Measurements from ENCODE around the gene CTNNA3.

The CTNNA3 gene

DNA sequence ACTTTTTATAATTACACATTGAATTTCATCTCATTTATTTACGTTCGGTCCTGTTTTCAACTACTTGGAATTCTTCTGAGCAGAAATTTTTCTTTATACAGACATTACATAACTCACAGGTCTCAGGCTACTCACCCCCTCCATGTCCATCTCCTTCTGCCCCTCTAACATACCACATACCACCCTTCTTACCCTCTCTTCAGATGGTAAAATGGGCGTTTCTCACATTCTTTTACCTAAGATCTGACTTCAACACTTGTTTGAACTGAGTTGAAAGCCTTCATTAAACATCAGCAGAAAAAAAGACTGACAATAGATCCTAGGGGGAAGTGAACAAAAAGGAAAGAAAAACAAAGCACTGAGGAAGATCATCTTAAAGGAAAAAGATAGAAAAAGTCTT lies 309.7 kb downstream of the CTNNA3 start:
- Histone ChIP-seq H3K27me3 (ENCODE audit: low read depth) (no peaks in the 10 kb centered on the region), H3K36me3 (replicated peaks) (no peaks in the 10 kb centered on the region), H3K4me3 (no peak overlapping the region), H3K4me1 (no peaks in the 10 kb centered on the region), H3K9me3 (no peaks in the 10 kb centered on the region)
- in situ Hi-C loops (cut with MboI; ENCODE audit: low sequenced_read_pairs) = no loop called here
- DNase-seq (ENCODE audit: low spot score in 2 of 2) = no peak

DNA sequence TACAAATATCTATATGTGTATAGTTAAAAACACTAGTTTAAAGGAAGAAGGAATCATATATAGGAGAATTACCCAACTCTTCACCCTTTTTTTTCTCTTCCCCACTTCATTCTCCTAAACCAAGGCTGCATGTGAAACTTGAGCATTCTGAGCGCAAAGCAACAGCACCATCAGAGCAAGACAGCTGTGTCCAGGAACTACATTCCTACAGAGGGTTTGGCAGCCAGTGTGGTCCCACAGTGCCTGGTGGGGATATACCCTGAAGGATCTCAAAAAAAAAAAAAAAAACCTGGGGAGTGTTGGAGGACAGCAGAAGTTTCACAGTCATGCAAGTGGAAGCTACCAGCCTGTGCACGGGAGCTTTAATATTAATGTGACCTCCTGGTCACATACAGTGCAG lies 310.4 kb downstream of the CTNNA3 start:
- in situ Hi-C loops (cut with MboI; ENCODE audit: low sequenced_read_pairs) = no loop called here
- DNase-seq (ENCODE audit: low spot score in 2 of 2) = no peak
- Histone ChIP-seq H3K9me3 (no peaks in the 10 kb centered on the region), H3K27me3 (ENCODE audit: low read depth) (no peaks in the 10 kb centered on the region), H3K4me3 (no peak overlapping the region), H3K36me3 (replicated peaks) (no peaks in the 10 kb centered on the region), H3K4me1 (no peaks in the 10 kb centered on the region)

DNA sequence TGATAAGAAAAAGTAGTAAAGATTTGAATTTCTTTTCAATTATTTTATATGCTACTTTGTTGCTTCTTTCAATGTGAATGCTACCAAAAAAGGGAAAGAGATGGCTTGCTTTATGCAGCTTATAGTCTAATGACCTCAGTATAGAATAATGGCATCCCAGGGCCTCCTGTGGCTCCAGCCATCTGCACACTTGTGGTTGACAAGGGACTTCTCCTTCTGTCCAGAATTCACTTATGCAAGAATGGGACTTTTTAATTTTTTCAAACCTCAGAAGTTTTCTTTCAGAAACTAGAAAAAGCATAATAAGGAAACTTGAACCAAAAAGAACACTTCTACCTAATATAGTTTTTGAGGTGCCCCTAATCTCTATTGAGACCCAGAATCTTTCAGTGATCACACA lies 310.9 kb downstream of the CTNNA3 start:
- in situ Hi-C loops (cut with MboI; ENCODE audit: low sequenced_read_pairs) = no loop called here
- Histone ChIP-seq H3K27me3 (ENCODE audit: low read depth) (no peaks in the 10 kb centered on the region), H3K4me3 (no peak overlapping the region), H3K36me3 (replicated peaks) (no peaks in the 10 kb centered on the region), H3K9me3 (no peaks in the 10 kb centered on the region), H3K4me1 (no peaks in the 10 kb centered on the region)
- DNase-seq (ENCODE audit: low spot score in 2 of 2) = no peak

DNA sequence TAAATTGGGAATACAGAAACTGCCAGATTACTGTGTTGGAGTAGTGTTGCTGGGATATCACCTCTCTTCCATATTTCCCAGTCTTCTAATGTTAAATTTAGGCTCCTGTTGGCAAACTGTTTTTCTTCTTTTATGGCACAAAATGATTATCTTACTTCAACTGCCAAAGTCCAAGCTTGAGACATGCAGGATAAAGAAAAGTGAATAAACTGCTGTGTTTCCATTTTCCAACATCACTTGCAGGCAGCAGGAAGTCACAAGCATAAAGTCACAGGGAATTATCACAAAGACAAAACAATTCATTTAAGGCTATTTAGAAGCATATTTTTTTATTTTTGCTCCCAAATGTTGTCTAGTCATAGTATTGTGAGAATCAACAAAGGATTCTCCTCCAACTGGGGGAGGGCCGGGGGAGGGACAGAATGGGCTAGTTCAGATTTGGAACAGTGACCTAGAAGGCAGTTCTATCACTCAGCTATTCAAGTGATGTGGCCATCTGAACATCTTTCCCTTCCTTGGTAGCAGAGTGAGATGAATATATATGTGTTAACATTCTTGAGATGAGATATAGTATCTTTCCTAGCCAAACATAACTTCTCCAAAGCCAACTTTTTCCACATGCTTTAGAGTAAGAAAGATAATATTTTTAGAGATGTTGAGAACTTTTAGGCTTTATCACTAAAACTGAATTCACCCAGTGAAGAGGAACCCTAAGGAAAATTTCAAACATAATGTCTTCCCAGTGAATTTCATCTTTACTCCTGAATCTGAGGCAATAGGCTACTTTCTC lies 364.7 kb downstream of the CTNNA3 start:
- no peak overlapping the region for H3K4me3 ChIP-seq
- H3K27me3 ChIP-seq (ENCODE audit: low read depth) = no peaks in the 10 kb centered on the region
- H3K4me1 ChIP-seq = no peaks in the 10 kb centered on the region
- no peak for DNase-seq (ENCODE audit: low spot score in 2 of 2)
- in situ Hi-C loops (cut with MboI; ENCODE audit: low sequenced_read_pairs) = no loop called here
- H3K36me3 ChIP-seq (replicated peaks) = no peaks in the 10 kb centered on the region
- H3K9me3 ChIP-seq = no peaks in the 10 kb centered on the region

DNA sequence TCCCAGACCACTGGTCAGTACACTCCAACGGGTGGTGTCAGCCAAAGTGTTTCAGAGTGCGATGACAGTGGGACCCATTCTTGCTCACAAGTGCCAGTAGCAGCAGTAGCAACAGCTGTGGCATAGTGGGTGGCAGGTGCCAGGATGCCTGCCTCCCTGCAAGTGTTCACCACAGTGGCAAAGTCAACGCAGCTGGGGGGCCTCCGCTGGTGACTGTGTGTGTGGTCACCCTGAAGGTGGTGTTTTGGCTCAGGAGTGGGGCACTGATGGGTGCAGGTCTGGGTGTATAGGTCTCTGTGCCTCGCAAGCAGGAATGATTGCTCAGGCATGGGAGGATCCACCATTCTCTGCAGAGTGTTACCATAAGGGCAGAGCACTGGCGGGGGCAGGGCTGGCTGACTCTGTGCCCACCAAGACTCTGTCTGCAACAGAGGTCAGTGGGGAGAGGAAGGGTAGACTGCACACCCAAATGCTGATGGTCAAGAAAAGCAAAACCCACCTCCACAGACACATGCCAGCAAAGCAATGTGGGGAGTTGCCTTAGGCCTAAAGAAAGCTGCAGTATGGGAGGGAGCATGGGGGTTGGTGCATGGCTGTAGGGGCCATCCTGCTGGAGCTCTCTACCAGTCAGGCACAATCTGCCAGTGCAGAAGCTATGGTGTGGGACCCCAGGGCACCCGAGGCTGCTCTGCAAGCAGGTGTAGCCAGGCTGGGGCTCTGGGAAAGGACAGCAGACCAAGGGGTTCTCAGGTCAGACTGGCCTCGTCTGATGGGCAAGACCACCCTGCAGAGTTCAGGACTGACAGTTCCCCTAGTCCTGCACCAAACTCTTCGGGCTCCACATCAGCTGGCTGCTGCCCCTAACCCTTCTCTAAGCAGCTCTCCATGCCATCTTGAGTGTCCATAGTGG lies 368.1 kb downstream of the CTNNA3 start:
- Histone ChIP-seq H3K27me3 (ENCODE audit: low read depth) (no peaks in the 10 kb centered on the region), H3K4me3 (no peak overlapping the region), H3K9me3 (0 out of 2 replicates have a peak, but pooled peaks cover 4% of the 10 kb centered on the region), H3K36me3 (replicated peaks) (no peaks in the 10 kb centered on the region), H3K4me1 (no peaks in the 10 kb centered on the region)
- no peak for DNase-seq (ENCODE audit: low spot score in 2 of 2)
- in situ Hi-C loops (cut with MboI; ENCODE audit: low sequenced_read_pairs) = no loop called here

DNA sequence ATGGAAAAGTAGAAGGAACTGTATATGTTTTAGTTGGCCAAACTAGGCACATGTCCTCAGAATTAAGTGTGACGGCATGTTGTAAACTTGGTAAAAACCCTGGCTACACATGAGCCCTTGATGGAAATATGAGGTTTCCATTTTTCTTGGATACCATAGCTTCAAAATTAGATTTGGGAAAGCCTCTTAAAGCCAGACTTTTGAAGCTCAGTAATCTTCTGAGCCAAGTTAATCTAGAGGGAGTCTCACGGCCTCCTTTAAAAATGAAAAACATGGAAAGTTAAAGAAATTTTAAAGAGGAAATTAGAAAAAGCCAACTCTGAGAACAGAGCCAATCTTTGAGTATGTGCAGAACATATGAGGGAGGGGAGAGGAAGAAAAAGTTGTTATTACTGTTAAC lies 376.0 kb downstream of the CTNNA3 start:
- no peaks in the 10 kb centered on the region for H3K4me1 ChIP-seq
- 0 out of 2 replicates have a peak, but pooled peaks cover 2% of the 10 kb centered on the region for H3K9me3 ChIP-seq
- H3K36me3 ChIP-seq (replicated peaks) = no peaks in the 10 kb centered on the region
- H3K4me3 ChIP-seq = no peak overlapping the region
- H3K27me3 ChIP-seq (ENCODE audit: low read depth) = no peaks in the 10 kb centered on the region
- DNase-seq (ENCODE audit: low spot score in 2 of 2) = no peak
- in situ Hi-C loops (cut with MboI; ENCODE audit: low sequenced_read_pairs) = no loop called here

DNA sequence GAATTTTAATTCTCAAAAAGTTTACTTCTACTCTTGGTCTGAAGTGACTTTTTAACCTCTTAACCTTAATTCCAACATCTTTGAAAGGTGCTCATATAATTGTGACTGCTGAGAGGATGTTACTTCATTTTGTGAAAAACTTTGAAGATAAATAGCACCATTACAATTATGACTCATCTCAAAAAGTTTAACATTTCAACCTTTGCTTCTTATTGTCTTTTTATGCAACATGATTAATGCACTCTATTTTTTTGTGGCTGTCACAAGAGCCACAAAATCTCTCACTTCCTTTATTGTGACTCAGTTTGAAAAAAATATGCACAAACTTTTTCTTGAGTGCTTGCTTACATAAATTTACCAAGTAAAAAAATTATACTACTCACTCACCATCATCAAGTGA lies 387.1 kb downstream of the CTNNA3 start:
- no peaks in the 10 kb centered on the region for H3K27me3 ChIP-seq (ENCODE audit: low read depth)
- H3K36me3 ChIP-seq (replicated peaks) = no peaks in the 10 kb centered on the region
- no peak overlapping the region for H3K4me3 ChIP-seq
- in situ Hi-C loops (cut with MboI; ENCODE audit: low sequenced_read_pairs) = no loop called here
- no peaks in the 10 kb centered on the region for H3K4me1 ChIP-seq
- DNase-seq (ENCODE audit: low spot score in 2 of 2) = no peak
- no peaks in the 10 kb centered on the region for H3K9me3 ChIP-seq

DNA sequence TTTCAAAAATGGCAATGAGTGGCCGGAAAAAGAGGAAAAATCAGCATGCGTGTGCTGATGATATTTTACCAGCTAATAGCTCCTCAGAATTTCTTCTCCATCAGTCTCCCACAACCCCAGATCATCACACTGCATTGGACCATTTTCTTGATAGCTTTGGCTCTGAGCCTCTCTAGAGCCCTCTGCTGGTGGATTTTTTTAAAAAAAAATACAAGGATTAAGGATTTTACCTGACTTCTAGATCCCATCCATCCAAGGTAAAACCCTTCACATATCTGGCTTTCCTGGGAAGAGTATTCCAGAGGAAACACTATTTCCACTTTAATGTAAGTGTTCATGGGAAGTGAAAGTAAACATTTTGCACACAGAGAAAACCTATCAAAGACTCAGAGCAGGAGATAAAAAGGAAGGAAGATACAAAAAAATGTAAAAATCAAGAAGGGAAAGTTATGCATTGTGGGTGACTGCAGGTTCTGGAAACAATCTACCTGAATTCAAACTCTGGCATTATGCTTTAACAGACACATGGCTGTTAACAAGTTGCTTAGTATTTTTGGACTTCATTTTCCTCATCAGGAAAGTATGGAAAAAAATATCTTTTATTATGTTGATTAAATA lies 389.3 kb downstream of the CTNNA3 start:
- H3K4me1 ChIP-seq = no peaks in the 10 kb centered on the region
- DNase-seq (ENCODE audit: low spot score in 2 of 2) = peak; percentile 14 to 31
- no peaks in the 10 kb centered on the region for H3K9me3 ChIP-seq
- H3K36me3 ChIP-seq (replicated peaks) = no peaks in the 10 kb centered on the region
- no peak overlapping the region for H3K4me3 ChIP-seq
- in situ Hi-C loops (cut with MboI; ENCODE audit: low sequenced_read_pairs) = no loop called here
- no peaks in the 10 kb centered on the region for H3K27me3 ChIP-seq (ENCODE audit: low read depth)

DNA sequence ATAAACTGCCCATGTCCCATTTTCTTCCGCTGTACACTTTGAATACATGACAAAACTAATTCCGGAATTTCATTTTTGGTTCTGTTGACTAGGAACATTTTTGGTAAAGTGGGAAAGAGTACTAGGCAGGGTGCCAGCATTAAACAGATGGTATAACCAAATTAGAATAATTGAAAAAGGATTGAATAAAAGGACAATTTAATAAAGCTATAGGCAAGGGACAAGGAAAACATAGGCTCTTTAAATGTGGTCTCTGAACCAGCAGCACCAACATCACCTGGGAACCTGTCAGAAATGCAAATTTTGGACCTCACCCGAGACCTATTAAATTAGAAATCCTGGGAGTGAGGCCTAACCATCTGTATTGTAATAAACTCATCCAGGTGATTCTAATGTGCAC lies 393.3 kb downstream of the CTNNA3 start:
- DNase-seq (ENCODE audit: low spot score in 2 of 2) = no peak
- in situ Hi-C loops (cut with MboI; ENCODE audit: low sequenced_read_pairs) = no loop called here
- no peaks in the 10 kb centered on the region for H3K4me1 ChIP-seq
- H3K36me3 ChIP-seq (replicated peaks) = no peaks in the 10 kb centered on the region
- no peaks in the 10 kb centered on the region for H3K27me3 ChIP-seq (ENCODE audit: low read depth)
- H3K4me3 ChIP-seq = no peak overlapping the region
- H3K9me3 ChIP-seq = no peaks in the 10 kb centered on the region

DNA sequence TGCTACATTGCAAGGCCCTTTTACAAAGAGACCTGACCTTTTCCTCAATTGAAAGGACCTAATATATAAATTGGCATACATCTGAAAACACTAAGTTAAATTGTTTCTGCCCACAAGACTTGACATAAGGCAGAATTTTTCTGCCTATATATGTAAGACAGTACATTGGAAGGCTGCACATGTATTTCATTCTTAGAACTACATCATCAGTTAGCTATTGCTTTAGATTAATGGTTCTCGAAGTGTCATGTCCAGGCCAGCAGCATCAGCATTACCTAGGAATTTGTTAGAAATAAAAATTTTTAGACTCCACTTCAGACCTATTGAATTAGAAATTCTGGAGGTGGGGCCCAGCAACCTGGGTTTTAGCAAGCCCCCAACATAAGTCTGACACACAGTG lies 396.2 kb downstream of the CTNNA3 start:
- H3K27me3 ChIP-seq (ENCODE audit: low read depth) = no peaks in the 10 kb centered on the region
- no peaks in the 10 kb centered on the region for H3K4me1 ChIP-seq
- no peaks in the 10 kb centered on the region for H3K9me3 ChIP-seq
- in situ Hi-C loops (cut with MboI; ENCODE audit: low sequenced_read_pairs) = no loop called here
- H3K4me3 ChIP-seq = no peak overlapping the region
- H3K36me3 ChIP-seq (replicated peaks) = no peaks in the 10 kb centered on the region
- DNase-seq (ENCODE audit: low spot score in 2 of 2) = no peak

DNA sequence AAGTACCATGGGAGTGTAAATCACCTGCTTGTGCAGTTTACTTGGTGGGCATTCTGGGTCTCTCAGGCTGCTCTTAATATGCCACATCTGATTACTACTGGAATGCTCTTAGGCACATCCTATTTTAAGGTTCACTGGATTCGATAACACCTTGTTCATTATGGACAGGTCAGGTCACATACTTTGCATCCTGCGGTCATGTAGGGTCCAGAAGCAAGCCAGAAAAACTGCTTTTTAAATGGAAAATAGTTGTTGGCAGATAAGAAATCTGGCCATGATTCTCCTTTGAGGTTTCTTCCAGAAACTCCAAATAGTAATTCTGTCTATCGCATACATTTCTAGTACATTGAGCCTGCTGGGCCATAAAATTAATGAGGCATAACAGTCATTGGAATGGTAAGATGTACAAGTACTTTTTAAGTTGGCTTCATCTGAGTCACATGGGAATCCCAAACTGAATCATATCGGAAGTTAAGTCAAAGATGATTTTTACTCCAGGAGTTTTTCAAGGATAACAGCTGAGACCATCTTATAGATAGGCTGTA lies 398.3 kb downstream of the CTNNA3 start:
- no peaks in the 10 kb centered on the region for H3K9me3 ChIP-seq

DNA sequence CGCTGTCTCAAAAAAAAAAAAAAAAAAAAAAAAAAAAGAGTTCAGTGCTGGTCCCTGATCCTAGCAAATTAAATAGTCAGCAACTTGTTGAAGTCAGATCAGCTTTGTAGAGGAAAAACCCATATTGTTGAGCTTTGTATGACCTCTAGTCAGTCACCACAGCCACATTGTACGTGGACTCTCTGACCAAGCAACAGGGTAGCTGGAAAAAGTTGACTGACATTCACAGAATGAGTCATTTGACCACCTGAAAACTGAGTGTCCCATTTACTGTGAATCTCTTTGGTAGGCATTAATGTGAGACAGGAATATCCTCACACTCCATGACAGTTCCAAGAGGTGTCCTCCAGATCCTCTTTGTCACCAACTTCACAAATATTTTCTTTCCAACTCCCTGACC lies 399.1 kb downstream of the CTNNA3 start:
- Histone ChIP-seq H3K4me3 (no peak overlapping the region), H3K36me3 (replicated peaks) (no peaks in the 10 kb centered on the region), H3K27me3 (ENCODE audit: low read depth) (no peaks in the 10 kb centered on the region), H3K9me3 (no peaks in the 10 kb centered on the region), H3K4me1 (no peaks in the 10 kb centered on the region)
- DNase-seq (ENCODE audit: low spot score in 2 of 2) = no peak
- in situ Hi-C loops (cut with MboI; ENCODE audit: low sequenced_read_pairs) = no loop called here

More for the DNA sequence above, 398.3 kb downstream of the CTNNA3 start:
- H3K4me3 ChIP-seq = no peak overlapping the region
- H3K27me3 ChIP-seq (ENCODE audit: low read depth) = no peaks in the 10 kb centered on the region
- no peaks in the 10 kb centered on the region for H3K36me3 ChIP-seq (replicated peaks)
- no peaks in the 10 kb centered on the region for H3K4me1 ChIP-seq
- DNase-seq (ENCODE audit: low spot score in 2 of 2) = no peak
- in situ Hi-C loops (cut with MboI; ENCODE audit: low sequenced_read_pairs) = no loop called here

DNA sequence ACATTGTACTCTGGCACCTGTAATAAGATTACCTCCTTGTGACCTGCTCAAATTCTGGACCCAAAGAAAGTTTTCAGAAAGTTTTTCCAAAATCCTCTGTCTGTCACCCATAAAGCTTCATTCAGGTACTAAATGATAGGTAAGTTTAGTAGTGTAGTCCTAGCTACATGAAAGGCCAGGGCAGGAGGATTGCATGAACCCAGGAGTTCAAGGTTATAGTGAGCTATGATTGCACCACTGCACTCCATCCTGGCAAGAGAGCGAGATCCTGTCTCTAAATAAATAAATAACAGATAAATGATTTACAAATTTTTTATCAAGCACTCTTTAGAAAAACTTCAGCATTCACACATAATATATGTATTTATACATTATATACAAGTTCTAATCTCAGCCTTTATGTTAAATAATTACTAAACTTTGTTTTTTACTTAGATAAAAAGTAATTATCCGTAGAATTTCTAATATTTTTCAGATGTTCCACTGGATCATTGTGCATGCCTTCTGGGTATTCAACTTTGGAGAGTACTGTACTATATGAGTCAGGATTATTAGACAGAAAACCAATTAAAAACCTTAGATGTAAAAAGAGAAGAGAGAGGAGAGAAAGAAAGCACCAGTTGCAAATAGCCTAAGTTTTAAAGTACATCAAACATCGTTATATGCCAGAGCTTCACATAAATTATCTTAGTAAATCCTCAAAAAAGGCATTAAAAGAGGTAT lies 407.1 kb downstream of the CTNNA3 start:
- Histone ChIP-seq H3K36me3 (replicated peaks) (no peaks in the 10 kb centered on the region), H3K9me3 (no peaks in the 10 kb centered on the region), H3K27me3 (ENCODE audit: low read depth) (no peaks in the 10 kb centered on the region), H3K4me3 (no peak overlapping the region), H3K4me1 (no peaks in the 10 kb centered on the region)
- no peak for DNase-seq (ENCODE audit: low spot score in 2 of 2)
- in situ Hi-C loops (cut with MboI; ENCODE audit: low sequenced_read_pairs) = no loop called here

Measured in HAP-1 (cell line).